ENCODE data around the gene ERCC4. TPM values are rescaled to one million over a fixed set of nuclear protein-coding genes. Genes with fewer than 3 reads are reported as not detected.

Gene ERCC4
- 10 to 100 TPM; 12.9 to 18.2 TPM for total RNA-seq
- 11.5 TPM for polyA plus RNA-seq (2013, experiment 1 of 2)
- 12.5 TPM for polyA plus RNA-seq (2013, experiment 2 of 2)
- long read RNA-seq, experiment 1, partial matches to known transcripts = 2 of 6 reads
- long read RNA-seq, experiment 1, other reads (novel, unspliced or antisense) = 4 of 6 reads
- long read RNA-seq, experiment 2, partial matches to known transcripts = 17 of 22 reads
- long read RNA-seq, experiment 2, other reads (novel, unspliced or antisense) = 5 of 22 reads
- long read RNA-seq, experiment 3, transcript ERCC4-207 (6 exons, 2,073 nt) = major isoform, 6 of 19 reads
- long read RNA-seq, experiment 3, partial matches to known transcripts = 10 of 19 reads
- long read RNA-seq, experiment 3, other reads (novel, unspliced or antisense) = 3 of 19 reads
- long read RNA-seq, experiment 4, transcript ERCC4-207 (6 exons, 2,073 nt) = major isoform, 18 of 29 reads
- long read RNA-seq, experiment 4, partial matches to known transcripts = 8 of 29 reads
- long read RNA-seq, experiment 4, other reads (novel, unspliced or antisense) = 2 of 29 reads

DNA sequence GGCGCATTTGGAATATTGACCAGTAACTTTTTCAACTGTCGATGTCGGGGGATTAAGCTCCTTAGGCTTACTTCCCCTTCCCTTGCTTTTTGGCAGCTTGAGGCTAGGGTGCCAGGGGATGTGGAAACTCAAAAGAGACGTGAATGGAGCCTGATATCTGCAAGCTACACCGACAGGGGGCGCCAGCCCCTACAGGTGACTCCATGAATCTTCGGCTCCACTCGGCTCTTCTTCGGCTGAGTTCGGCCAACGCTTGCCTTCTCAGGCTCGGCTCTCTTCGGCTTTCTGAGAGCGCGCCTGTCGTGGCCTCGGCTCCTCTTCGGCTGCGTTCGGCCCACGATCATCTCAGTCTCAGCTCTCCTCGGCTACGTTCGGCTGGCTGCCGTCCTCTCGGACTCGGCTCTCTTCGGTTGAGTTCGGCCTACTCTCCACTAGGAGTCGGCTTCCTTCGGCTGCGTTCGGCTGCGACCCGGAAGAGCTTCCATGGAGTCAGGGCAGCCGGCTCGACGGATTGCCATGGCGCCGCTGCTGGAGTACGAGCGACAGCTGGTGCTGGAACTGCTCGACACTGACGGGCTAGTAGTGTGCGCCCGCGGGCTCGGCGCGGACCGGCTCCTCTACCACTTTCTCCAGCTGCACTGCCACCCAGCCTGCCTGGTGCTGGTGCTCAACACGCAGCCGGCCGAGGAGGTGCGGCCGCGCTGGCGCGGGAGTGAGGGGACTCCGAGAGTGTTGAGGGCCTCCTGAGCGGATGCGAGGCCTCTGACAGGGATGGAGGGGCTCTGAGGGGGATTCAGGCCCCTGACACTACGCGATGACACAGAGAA, at the start of gene ERCC4:
TSS of gene ERCC4 (plus strand) at position 472 of the 827 bp plus-strand sequence. CDS start at position 484, 12 bp downstream.
- DNase-seq = peak; percentile 100
- no peaks in the 10 kb centered on the region for H3K27me3 Mint-ChIP-seq (ENCODE audit: insufficient read depth)
- no peaks in the 10 kb centered on the region for H3K9me3 ChIP-seq (ENCODE audit: control insufficient read depth, low read length)
- peaks cover 15% of the 10 kb centered on the region for H3K4me1 Mint-ChIP-seq
- TF ChIP-seq, protein P1, sequence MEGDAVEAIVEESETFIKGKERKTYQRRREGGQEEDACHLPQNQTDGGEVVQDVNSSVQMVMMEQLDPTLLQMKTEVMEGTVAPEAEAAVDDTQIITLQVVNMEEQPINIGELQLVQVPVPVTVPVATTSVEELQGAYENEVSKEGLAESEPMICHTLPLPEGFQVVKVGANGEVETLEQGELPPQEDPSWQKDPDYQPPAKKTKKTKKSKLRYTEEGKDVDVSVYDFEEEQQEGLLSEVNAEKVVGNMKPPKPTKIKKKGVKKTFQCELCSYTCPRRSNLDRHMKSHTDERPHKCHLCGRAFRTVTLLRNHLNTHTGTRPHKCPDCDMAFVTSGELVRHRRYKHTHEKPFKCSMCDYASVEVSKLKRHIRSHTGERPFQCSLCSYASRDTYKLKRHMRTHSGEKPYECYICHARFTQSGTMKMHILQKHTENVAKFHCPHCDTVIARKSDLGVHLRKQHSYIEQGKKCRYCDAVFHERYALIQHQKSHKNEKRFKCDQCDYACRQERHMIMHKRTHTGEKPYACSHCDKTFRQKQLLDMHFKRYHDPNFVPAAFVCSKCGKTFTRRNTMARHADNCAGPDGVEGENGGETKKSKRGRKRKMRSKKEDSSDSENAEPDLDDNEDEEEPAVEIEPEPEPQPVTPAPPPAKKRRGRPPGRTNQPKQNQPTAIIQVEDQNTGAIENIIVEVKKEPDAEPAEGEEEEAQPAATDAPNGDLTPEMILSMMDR (conservative IDR thresholded peaks at IDR 0.05) = peak; percentile 94
- H3K27me3 ChIP-seq (ENCODE audit: control insufficient read depth, insufficient read depth, low read length, poor library complexity, severe bottlenecking) = no peaks in the 10 kb centered on the region
- H3K36me3 Mint-ChIP-seq (ENCODE audit: low read depth) = peaks cover 4% of the 10 kb centered on the region
- H3K4me3 Mint-ChIP-seq = peak within 1 kb of the TSS; percentile 98
- peak within 1 kb of the TSS; percentile 76 for H3K27ac ChIP-seq (ENCODE audit: low read depth, low read length)
- WGBS, 2 experiments (ENCODE audit: insufficient coverage in 1 of 2, insufficient read length in 1 of 2) = 0 to 1% methylated on average over 25 to 64 of the region's 64 CpGs
- peak within 1 kb of the TSS; percentile 92 for H3K27ac Mint-ChIP-seq
- H3K9ac ChIP-seq (ENCODE audit: extremely low read depth, low read length, poor library complexity, severe bottlenecking) = peak within 1 kb of the TSS; percentile 82
- H3K9me3 Mint-ChIP-seq = no peaks in the 10 kb centered on the region
- H3K36me3 ChIP-seq (ENCODE audit: control insufficient read depth, insufficient read depth, low read length) = peaks cover 8% of the 10 kb centered on the region
- peak within 1 kb of the TSS; percentile 95 for H3K4me3 ChIP-seq (ENCODE audit: low read length)
- no peaks in the 10 kb centered on the region for H3K4me1 ChIP-seq (ENCODE audit: control insufficient read depth, insufficient read depth, low read length)

DNA sequence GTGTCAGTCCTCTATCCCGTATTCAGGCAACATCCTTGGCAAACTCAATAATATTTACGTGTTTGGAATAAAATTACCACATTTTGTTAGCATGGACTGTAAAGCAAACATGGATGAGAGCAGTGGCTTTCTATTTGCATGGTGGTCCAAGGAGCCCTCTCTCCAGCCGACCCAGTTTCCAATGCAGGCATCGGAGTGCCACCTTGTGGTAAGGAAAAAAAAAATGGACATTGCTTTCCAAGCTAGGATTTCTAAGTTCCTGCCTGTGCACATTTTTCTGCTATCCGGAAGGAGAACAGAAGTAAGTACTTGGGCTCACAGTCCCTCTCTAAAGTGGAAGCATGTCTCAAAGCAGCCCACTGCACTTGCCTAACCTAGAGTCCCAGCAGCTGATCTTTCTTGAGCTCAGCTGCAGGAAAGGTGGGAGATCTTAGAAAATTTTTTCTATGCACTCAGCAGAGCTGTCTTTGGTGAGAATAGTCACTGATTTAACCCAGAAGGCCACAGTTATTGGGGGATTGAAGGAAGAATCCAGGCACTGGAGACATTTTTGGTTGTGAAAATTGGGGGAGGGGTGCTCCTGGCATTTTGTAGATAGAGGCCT, 46.0 kb upstream of the ERCC4 start:
- Histone ChIP-seq H3K27ac (ENCODE audit: low read depth, low read length) (no peak overlapping the region), H3K36me3 (ENCODE audit: control insufficient read depth, insufficient read depth, low read length) (no peaks in the 10 kb centered on the region), H3K9me3 (ENCODE audit: control insufficient read depth, low read length) (no peaks in the 10 kb centered on the region), H3K4me1 (ENCODE audit: control insufficient read depth, insufficient read depth, low read length) (no peaks in the 10 kb centered on the region), H3K4me3 (ENCODE audit: low read length) (no peak overlapping the region), H3K9ac (ENCODE audit: extremely low read depth, low read length, poor library complexity, severe bottlenecking) (no peak overlapping the region), H3K27me3 (ENCODE audit: control insufficient read depth, insufficient read depth, low read length, poor library complexity, severe bottlenecking) (peaks cover 16% of the 10 kb centered on the region)
- peak; percentile 74 for DNase-seq
- Mint-ChIP-seq H3K36me3 (ENCODE audit: low read depth) (no peaks in the 10 kb centered on the region), H3K27me3 (ENCODE audit: insufficient read depth) (peaks cover 24% of the 10 kb centered on the region), H3K4me1 (no peaks in the 10 kb centered on the region), H3K27ac (no peak overlapping the region), H3K9me3 (no peaks in the 10 kb centered on the region), H3K4me3 (no peak overlapping the region)
- TF ChIP-seq, protein P1 (conservative IDR thresholded peaks at IDR 0.05) = peak; percentile 82
- WGBS, 2 experiments (ENCODE audit: insufficient coverage in 1 of 2, insufficient read length in 1 of 2) = 33 to 40% methylated on average over 4 to 5 of the region's 5 CpGs

DNA sequence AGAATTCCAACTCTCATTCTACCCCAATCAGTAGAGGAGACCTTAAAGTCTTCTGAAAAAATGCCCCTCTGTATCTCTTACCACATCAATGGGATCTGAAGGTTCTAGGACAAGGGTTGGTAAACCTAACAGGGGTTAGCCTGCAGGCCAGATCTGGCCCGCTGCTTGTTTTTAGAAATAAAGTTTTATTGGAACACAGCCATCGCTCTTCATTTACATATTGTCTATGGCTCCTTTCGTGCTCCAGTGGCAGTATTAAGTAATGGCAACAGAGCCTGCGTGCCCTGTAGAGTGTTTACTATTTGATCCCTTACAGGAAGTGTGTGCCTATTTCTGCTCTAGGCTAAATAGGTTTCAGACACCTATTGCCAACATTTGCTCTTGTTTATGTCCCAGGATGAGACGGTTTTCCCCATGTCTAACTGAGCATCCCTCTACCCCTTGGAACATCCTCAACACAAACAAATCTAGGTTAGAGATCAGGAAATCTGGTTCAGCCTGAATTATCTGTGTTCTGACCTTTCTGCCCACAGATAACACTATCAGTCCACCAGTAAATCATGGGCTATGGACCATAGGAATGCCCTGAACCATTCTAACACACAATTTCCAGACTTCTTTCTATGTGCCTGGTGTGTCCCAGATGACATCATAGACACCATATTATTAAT, 44.2 kb upstream of the ERCC4 start:
- 86 to 97% methylated on average over 2 to 5 of the region's 5 CpGs for WGBS, 2 experiments (ENCODE audit: insufficient coverage in 1 of 2, insufficient read length in 1 of 2)
- Histone ChIP-seq H3K4me1 (ENCODE audit: control insufficient read depth, insufficient read depth, low read length) (no peaks in the 10 kb centered on the region), H3K9ac (ENCODE audit: extremely low read depth, low read length, poor library complexity, severe bottlenecking) (no peak overlapping the region), H3K4me3 (ENCODE audit: low read length) (no peak overlapping the region), H3K9me3 (ENCODE audit: control insufficient read depth, low read length) (no peaks in the 10 kb centered on the region), H3K27ac (ENCODE audit: low read depth, low read length) (no peak overlapping the region), H3K36me3 (ENCODE audit: control insufficient read depth, insufficient read depth, low read length) (no peaks in the 10 kb centered on the region), H3K27me3 (ENCODE audit: control insufficient read depth, insufficient read depth, low read length, poor library complexity, severe bottlenecking) (peaks cover 16% of the 10 kb centered on the region)
- Mint-ChIP-seq H3K27ac (no peak overlapping the region), H3K4me3 (no peak overlapping the region), H3K36me3 (ENCODE audit: low read depth) (no peaks in the 10 kb centered on the region), H3K4me1 (no peaks in the 10 kb centered on the region), H3K27me3 (ENCODE audit: insufficient read depth) (peaks cover 24% of the 10 kb centered on the region), H3K9me3 (no peaks in the 10 kb centered on the region)
- no peak for DNase-seq
- TF ChIP-seq, protein P1 (conservative IDR thresholded peaks at IDR 0.05) = no peak
